Heart right ventricle (tissue), 16 donors: ENCODE measurements around the gene CLBA1. TPM values are rescaled to one million over a fixed set of nuclear protein-coding genes. Genes with fewer than 3 reads are reported as not detected.
A peak's percentile ranks its signal among the peaks of the same experiment; 100 is the strongest.
"Not testable (repeated sequence)": the region's sequence is repeated elsewhere in the genome, so short reads cannot be mapped to it uniquely, and the experiment has no call there.

ENCODE experiments used
- ATAC-seq, 8 donors: fragments of 200-7000 bp; cut with Tn5 transposase; one replicate each; pipeline ENCODE4 v1.9.1; 2020; ENCODE audit warnings: mild to moderate bottlenecking in 8 of 8, moderate library complexity in 8 of 8, moderate number of reproducible peaks in 1 of 8
- DNase-seq, 2 donors: peaks; one replicate each; pipeline ENCODE4 v3.0.0-alpha.2; 2020
- H3K27ac ChIP-seq, 10 donors: fragments of 200-600 bp; sonication (generic) in 2 of 10; one replicate each; pipeline versions ENCODE4 v1.5.0 to v1.8.0; 2020 to 2022; ENCODE audit warnings: mild to moderate bottlenecking in 3 of 10
- H3K27me3 ChIP-seq, 7 donors: fragments of 200-600 bp; one replicate each; pipeline ENCODE4 v1.8.0; 2021 to 2022; ENCODE audit warnings: mild to moderate bottlenecking in 2 of 7
- H3K36me3 ChIP-seq, 9 donors: fragments of 200-600 bp; sonication (generic) in 1 of 9; one replicate each; pipeline versions ENCODE4 v1.5.0 to v1.8.0; 2020 to 2022; ENCODE audit warnings: mild to moderate bottlenecking in 2 of 9
- H3K4me1 ChIP-seq, 9 donors: fragments of 200-600 bp; sonication (generic) in 1 of 9; one replicate each; pipeline versions ENCODE4 v1.5.0 to v1.8.0; 2020 to 2022; ENCODE audit warnings: mild to moderate bottlenecking in 4 of 9
- H3K4me3 ChIP-seq, 10 donors: fragments of 200-600 bp; sonication (generic) in 2 of 10; one replicate each; pipeline versions ENCODE4 v1.5.0 to v1.8.0; 2020 to 2022; ENCODE audit warnings: mild to moderate bottlenecking in 7 of 10, moderate library complexity in 2 of 10
- H3K9me3 ChIP-seq, 11 donors: fragments of 200-600 bp in 10 of 11; sonication (generic) in 2 of 11; one replicate each; pipeline versions ENCODE4 v1.5.0 to v1.8.0; 2013 to 2022; ENCODE audit warnings: mild to moderate bottlenecking in 2 of 11, control low read depth in 1 of 11, moderate library complexity in 1 of 11
- WGBS, 2 donors: extraction: QIAGEN DNeasy Blood & Tissue Kit; methylation state at CpG; one replicate each; pipeline ENCODE4 v1.1.7; 2013; ENCODE audit warnings: inconsistent platforms in 1 of 2; 5-methylcytosine and 5-hydroxymethylcytosine counted together
- intact Hi-C, 10 donors: fragments of 100-400 bp; cut with DNase I; formaldehyde crosslinking; loops; one replicate each; pipeline versions ENCODE4 v1.11.1 to v1.14.2; 2022
- polyA plus RNA-seq, 2 donors: library from polyadenylated mRNA; stranded (reverse); fragments of 200-250 nt; gene quantifications; one replicate each; pipeline ENCODE4 v1.2.3, GENCODE V29; 2013
- total RNA-seq, 10 donors: library from RNA; stranded (reverse); fragmentation: NEBNext Ultra II Directional in 3 of 10; extraction: Animal tissue kit (Norgen Biotek cat#: 25700) in 3 of 10; gene quantifications; one replicate each; pipeline versions ENCODE4 v1.2.1 to v1.2.4, GENCODE V29; 2021 to 2023
- TF ChIP-seq, protein P1 (sequence below), 9 donors: fragments of 200-600 bp; sonication (generic) in 2 of 9; IDR thresholded peaks; one replicate each; pipeline versions ENCODE4 v1.5.0 to v1.8.0; 2021 to 2022; ENCODE audit warnings: antibody characterized with exemption in 9 of 9, mild to moderate bottlenecking in 5 of 9, moderate library complexity in 1 of 9
- donor health status: Arrhythmogenic right ventricular cardiomyopathy.
- donor health status: ischemic (EF 13 %, LVEDD 7.1; RV severe dilation, severe dysfunction).
- donor health status: healthy with polysubstance abuse.
- donor health status: DM: no; HTN: yes; CAD: no.
- donor health status: DM: no; HTN: no; CAD: no.
- donor health status: ischemic (EF 25% LVEDD 6.9; RV normal size, moderate dysfunction).
- donor health status: ischemic (EF 25% LVEDD 5.7; RV mildly dilated, moderate dysfunction).
- donor health status: healthy.
- donor health status: DM: yes; HTN: yes; CAD: no.
- donor health status: Ischemic cardiomyopathy.
- donor health status: ischemic (EF 35%, LVEDD 5.7; RV mildly dilated, moderate dysfunction).
- donor health status: nonischemic (EF 11% LVEDD 7.7; RV severe dilation, severe dysfunction).
- donor health status: DM: yes; HTN: yes; CAD: no.
- donor health status: PGD.
- donor health status: ischemic (EF 29% LVEDD 5.4; RV normal size, mild dysfunction).
- donor health status: nonischemic (EF 23%, LVEDD 6.1; RV moderate dilation, normal function).

CLBA1 gene
- total and polyA plus RNA-seq, 12 donors, result 1.2 to 3.5 (median 2.6) TPM

DNA sequence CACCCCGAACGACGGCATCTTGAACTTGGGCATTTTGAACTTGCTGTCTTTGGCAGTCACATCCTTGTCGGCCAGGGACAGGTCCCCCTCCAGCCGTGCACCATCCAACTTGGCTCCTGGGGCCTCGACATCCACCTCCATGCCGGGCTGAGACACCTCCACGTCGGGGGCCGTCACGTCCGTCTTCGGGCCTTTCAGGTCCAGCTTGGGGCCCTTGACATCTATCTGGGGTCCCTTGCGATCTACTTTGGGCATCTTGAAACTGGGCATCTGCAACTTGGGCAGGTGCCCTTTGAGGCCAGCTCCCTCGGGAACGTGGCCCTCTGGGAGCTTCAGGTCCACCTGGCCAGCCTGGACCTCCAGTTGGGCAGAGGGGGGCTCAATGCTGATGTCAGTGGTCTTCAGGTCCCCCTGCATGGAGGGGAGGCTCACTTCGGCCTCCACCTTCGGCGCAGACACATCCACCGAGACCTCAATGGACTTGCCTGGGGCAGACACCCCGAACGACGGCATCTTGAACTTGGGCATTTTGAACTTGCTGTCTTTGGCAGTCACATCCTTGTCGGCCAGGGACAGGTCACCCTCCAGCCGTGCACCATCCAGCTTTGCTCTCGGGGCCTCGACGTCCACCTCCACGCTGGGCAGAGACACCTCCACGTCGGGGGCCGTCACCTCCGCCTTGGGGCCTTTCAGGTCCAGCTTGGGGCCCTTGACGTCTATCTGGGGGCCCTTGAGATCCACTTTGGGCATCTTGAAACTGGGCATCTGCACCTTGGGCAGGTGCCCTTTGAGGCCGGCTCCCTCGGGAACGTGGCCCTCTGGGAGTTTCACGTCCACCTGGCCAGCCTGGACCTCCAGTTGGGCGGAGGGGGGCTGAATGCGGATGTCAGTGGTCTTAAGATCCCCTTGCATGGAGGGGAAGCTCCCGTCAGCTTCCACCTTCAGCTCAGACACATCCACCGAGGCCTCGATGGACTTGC, 39.3 kb upstream of the CLBA1 start:
- H3K36me3 ChIP-seq, DNase-seq, H3K4me3 ChIP-seq, ATAC-seq, H3K27ac ChIP-seq, H3K27me3 ChIP-seq, H3K4me1 ChIP-seq, intact Hi-C loops, H3K9me3 ChIP-seq: not testable (repeated sequence)
- 91 to 92% methylated on average over 39 to 40 of the region's 43 CpGs for WGBS, 2 donors

DNA sequence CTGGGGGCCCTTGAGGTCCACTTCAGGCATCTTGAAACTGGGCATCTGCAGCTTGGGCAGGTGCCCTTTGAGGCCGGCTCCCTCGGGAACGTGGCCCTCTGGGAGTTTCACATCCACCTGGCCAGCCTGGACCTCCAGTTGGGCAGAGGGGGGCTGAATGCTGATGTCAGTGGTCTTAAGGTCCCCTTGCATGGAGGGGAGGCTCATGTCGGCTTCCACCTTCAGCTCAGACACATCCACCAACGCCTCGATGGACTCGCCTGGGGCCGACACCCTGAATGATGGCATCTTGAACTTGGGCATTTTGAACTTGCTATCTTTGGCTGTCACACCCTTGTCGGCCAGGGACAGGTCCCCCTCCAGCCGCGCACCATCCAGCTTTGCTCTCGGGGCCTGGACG, 38.4 kb upstream of the CLBA1 start:
- intact Hi-C loops, DNase-seq: not testable (repeated sequence)
- 93 to 95% methylated on average over 13 of the region's 13 CpGs for WGBS, 2 donors

DNA sequence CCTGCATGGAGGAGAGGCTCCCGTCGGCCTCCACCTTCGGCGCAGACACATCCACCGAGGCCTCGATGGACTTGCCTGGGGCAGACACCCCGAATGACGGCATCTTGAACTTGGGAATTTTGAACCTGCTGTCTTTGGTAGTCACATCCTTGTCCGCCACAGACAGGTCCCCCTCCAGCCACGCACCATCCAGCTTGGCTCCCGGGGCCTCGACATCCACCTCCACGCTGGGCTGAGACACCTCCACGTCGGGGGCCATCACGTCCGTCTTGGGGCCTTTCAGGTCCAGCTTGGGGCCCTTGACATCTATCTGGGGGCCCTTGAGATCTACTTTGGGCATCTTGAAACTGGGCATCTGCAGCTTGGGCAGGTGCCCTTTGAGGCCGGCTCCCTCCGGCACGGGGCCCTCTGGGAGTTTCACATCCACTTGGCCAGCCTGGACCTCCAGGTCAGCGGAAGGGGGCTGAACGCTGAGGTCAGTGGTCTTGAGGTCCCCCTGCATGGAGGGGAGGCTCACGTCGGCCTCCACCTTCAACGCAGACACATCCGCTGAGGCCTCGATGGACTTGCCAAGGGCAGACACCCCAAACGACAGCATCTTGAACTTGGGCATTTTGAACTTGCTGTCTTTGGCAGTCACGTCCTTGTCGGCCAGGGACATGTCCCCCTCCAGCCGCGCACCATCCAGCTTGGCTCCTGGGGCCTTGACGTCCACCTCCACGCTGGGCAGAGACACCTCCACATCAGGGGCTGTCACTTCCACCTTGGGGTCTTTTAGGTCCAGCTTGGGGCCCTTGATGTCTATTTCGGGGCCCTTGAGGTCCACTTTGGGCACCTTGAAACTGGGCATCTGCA, 37.5 kb upstream of the CLBA1 start:
- intact Hi-C loops, H3K36me3 ChIP-seq, H3K9me3 ChIP-seq, H3K27me3 ChIP-seq, ATAC-seq, H3K27ac ChIP-seq, H3K4me1 ChIP-seq, H3K4me3 ChIP-seq, DNase-seq: not testable (repeated sequence)
- WGBS, 2 donors, result 92 to 95% methylated on average over 35 of the region's 35 CpGs

More for the DNA sequence above, 38.4 kb upstream of the CLBA1 start:
- H3K9me3 ChIP-seq, H3K4me3 ChIP-seq, H3K4me1 ChIP-seq, H3K36me3 ChIP-seq, H3K27ac ChIP-seq, ATAC-seq, H3K27me3 ChIP-seq: not testable (repeated sequence)

DNA sequence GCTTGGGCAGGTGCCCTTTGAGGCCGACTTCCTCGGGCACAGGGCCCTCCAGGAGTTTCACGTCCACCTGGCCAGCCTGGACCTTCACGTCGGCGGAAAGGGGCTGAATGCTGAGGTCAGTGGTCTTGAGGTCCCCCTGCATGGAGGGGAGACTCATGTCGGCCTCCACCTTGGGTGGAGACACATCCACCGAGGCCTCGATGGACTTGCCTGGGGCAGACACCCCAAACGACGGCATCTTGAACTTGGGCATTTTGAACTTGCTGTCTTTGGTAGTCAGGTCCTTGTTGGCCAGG, 36.9 kb upstream of the CLBA1 start:
- Histone ChIP-seq H3K27ac (no peak overlapping the region), H3K9me3 (no peaks in the 10 kb centered on the region), H3K27me3 (no peaks in the 10 kb centered on the region), H3K4me3 (no peak overlapping the region), H3K4me1 (no peaks in the 10 kb centered on the region), H3K36me3 (peaks cover 0 to 4% (median 0%) of the 10 kb centered on the region in 9 donors)
- intact Hi-C loops, result no loop called here
- 96% methylated on average over 6 to 11 of the region's 11 CpGs for WGBS, 2 donors
- DNase-seq (peak in 1 of 2 donors; percentile 4), ATAC-seq (no peak)
- TF ChIP-seq, protein P1, sequence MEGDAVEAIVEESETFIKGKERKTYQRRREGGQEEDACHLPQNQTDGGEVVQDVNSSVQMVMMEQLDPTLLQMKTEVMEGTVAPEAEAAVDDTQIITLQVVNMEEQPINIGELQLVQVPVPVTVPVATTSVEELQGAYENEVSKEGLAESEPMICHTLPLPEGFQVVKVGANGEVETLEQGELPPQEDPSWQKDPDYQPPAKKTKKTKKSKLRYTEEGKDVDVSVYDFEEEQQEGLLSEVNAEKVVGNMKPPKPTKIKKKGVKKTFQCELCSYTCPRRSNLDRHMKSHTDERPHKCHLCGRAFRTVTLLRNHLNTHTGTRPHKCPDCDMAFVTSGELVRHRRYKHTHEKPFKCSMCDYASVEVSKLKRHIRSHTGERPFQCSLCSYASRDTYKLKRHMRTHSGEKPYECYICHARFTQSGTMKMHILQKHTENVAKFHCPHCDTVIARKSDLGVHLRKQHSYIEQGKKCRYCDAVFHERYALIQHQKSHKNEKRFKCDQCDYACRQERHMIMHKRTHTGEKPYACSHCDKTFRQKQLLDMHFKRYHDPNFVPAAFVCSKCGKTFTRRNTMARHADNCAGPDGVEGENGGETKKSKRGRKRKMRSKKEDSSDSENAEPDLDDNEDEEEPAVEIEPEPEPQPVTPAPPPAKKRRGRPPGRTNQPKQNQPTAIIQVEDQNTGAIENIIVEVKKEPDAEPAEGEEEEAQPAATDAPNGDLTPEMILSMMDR (IDR thresholded peaks at IDR 0.05), result no peak

DNA sequence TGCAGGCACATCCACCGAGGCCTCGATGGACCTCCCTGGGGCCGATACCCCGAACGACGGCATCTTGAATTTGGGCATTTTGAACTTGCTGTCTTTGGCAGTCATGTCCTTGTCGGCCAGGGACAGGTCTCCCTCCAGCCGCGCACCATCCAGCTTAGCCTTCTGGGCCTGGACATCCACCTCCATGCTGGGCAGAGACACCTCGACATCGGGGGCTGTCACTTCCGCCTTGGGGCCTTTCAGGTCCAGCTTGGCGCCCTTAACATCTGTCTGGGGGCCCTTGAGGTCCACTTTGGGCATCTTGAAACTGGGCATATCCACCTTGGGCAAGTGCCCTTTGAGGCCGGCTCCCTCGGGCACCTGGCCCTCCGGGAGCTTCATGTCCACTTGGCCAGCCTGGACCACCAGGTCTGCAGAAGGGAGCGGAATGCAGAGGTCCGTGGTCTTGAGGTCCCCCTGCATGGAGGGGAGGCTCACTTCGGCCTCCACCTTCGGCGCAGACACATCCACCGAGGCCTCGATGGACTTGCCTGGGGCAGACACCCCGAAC, 36.1 kb upstream of the CLBA1 start:
- H3K27me3 ChIP-seq, H3K9me3 ChIP-seq, H3K4me1 ChIP-seq, DNase-seq, ATAC-seq, H3K4me3 ChIP-seq, H3K27ac ChIP-seq, H3K36me3 ChIP-seq, intact Hi-C loops: not testable (repeated sequence)
- WGBS, 2 donors, result 95 to 96% methylated on average over 21 to 24 of the region's 24 CpGs

DNA sequence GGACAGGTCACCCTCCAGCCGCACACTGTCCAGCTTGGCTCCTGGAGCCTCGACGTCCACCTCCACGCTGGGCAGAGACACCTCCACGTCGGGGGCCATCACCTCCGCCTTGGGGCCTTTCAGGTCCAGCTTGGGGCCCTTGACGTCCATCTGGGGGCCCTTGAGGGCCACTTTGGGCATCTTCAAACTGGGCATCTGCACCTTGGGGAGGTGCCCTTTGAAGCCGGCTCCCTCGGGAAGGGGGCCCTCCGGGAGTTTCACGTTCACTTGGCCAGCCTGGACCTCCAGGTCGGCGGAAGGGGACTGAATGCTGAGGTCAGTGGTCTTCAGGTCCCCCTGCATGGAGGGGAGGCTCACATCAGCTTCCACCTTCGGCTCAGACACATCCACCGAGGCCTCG, 35.6 kb upstream of the CLBA1 start:
- Histone ChIP-seq H3K27ac (no peak overlapping the region), H3K27me3 (no peaks in the 10 kb centered on the region), H3K4me1 (no peaks in the 10 kb centered on the region), H3K9me3 (no peaks in the 10 kb centered on the region), H3K4me3 (no peak overlapping the region), H3K36me3 (peaks cover 0 to 7% (median 0%) of the 10 kb centered on the region in 9 donors)
- WGBS, 2 donors, result 89 to 93% methylated on average over 17 of the region's 17 CpGs
- TF ChIP-seq, protein P1 (IDR thresholded peaks at IDR 0.05), result no peak
- no peak for DNase-seq
- intact Hi-C loops, result no loop called here
- ATAC-seq, result no peak

DNA sequence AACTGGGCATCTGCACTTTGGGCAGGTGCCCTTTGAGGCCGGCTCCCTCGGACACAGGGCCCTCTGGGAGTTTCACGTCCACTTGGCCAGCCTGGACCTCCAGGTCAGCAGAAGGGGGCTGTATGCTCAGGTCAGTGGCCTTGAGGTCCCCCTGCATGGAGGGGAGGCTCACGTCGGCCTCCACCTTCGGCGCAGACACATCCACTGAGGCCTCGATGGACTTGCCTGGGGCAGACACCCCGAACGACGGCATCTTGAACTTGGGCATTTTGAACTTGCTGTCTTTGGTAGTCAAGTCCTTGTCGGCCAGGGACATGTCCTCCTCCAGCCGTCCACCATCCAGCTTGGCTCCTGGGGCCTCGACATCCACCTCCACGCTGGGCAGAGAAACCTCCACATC, 34.9 kb upstream of the CLBA1 start:
- H3K27ac ChIP-seq, DNase-seq, H3K4me3 ChIP-seq, ATAC-seq, H3K9me3 ChIP-seq, H3K4me1 ChIP-seq, intact Hi-C loops, H3K27me3 ChIP-seq: not testable (repeated sequence)
- H3K36me3 ChIP-seq, result peaks cover 0 to 12% (median 0%) of the 10 kb centered on the region in 9 donors
- WGBS, 2 donors, result 85 to 92% methylated on average over 11 to 15 of the region's 15 CpGs

DNA sequence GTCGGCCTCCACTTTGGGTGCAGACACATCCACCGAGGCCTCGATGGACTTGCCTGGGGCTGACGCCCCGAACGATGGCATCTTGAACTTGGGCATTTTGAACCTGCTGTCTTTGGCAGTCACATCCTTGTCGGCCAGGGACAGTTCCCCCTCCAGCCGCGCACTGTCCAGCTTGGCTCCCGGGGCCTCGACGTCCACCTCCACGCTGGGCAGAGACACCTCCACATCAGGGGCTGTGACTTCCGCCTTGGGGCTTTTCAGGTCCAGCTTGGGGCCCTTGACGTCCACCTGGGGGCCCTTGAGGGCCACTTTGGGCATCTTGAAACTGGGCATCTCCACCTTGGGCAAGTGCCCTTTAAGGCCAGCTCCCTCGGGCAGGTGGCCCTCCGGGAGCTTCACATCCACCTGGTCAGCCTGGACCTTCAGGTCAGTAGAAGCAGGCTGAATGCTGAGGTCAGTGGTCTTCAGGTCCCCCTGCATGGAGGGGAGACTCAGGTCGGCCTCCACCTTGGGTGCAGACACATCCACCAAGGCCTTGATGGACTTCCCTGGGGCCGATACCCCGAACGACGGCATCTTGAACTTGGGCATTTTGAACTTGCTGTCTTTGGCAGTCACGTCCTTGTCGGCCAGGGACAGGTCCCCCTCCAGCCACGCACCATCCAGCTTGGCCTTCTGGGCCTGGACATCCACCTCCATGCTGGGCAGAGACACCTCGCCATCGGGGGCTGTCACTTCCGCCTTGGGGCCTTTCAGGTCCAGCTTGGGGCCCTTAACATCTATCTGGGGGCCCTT, 33.5 kb upstream of the CLBA1 start:
- H3K4me1 ChIP-seq, ATAC-seq, H3K9me3 ChIP-seq, H3K4me3 ChIP-seq, DNase-seq, intact Hi-C loops, H3K27ac ChIP-seq, H3K27me3 ChIP-seq: not testable (repeated sequence)
- 84 to 90% methylated on average over 26 to 28 of the region's 28 CpGs for WGBS, 2 donors
- peaks cover 0 to 12% (median 0%) of the 10 kb centered on the region in 9 donors for H3K36me3 ChIP-seq
